AG10803 (cell line): ENCODE data around the gene MRAP.
"Not testable (repeated sequence)": the region's sequence is repeated elsewhere in the genome, so short reads cannot be mapped to it uniquely, and the experiment has no call there.

Experiments used
- DNase-seq: peaks from one replicate; pipeline ENCODE4 v3.0.0; 2010; ENCODE audit warnings: low read depth
- H3K4me3 ChIP-seq: 2 replicates; pipeline ENCODE4 v1.5.1; 2011; ENCODE audit warnings: mild to moderate bottlenecking, low read length, control low read depth
- CTCF ChIP-seq: conservative IDR thresholded peaks from 2 replicates; pipeline ENCODE4 v1.5.1; 2011; ENCODE audit warnings: mild to moderate bottlenecking, low read length, control low read depth, inconsistent platforms

Gene MRAP

GRCh38 chr21:32307706-32308105 is 9.1 kb downstream of the MRAP start:
- H3K4me3 ChIP-seq: no peak overlapping the region
- peak; percentile 40 for DNase-seq
- TF ChIP-seq CTCF: no peak

GRCh38 chr21:32308696-32309095 is 10.0 kb downstream of the MRAP start:
- TF ChIP-seq CTCF: no peak
- H3K4me3 ChIP-seq: no peak overlapping the region
- DNase-seq: no peak

GRCh38 chr21:32309906-32310460 is 11.3 kb downstream of the MRAP start:
- no peak overlapping the region for H3K4me3 ChIP-seq
- no peak for TF ChIP-seq CTCF
- no peak for DNase-seq

- H3K4me3 ChIP-seq: not testable (repeated sequence)
These were observed 12.3 kb downstream of the MRAP start for GRCh38 chr21:32310976-32311375.

GRCh38 chr21:32311621-32312020 is 13.0 kb downstream of the MRAP start:
- DNase-seq: no peak
- H3K4me3 ChIP-seq: no peak overlapping the region
- no peak for TF ChIP-seq CTCF

More at GRCh38 chr21:32310976-32311375, 12.3 kb downstream of the MRAP start:
- not testable (repeated sequence) for DNase-seq

GRCh38 chr21:32312326-32312725 is 13.7 kb downstream of the MRAP start:
- no peak for DNase-seq
- no peak for TF ChIP-seq CTCF
- H3K4me3 ChIP-seq: no peak overlapping the region

GRCh38 chr21:32312976-32313375 is 14.3 kb downstream of the MRAP start:
- no peak for TF ChIP-seq CTCF
- H3K4me3 ChIP-seq: no peak overlapping the region
- no peak for DNase-seq

GRCh38 chr21:32314806-32315205 is 16.2 kb downstream of the MRAP start:
- no peak for DNase-seq
- no peak overlapping the region for H3K4me3 ChIP-seq
- TF ChIP-seq CTCF: no peak
